Lower leg skin (tissue), 3 donors: ENCODE data around the gene CTPS1.

Experiments
- POLR2A ChIP-seq, 2 donors: fragments of 450-650 bp; IDR thresholded peaks; one replicate each; pipeline ENCODE4 v1.6.1; 2016 to 2017; ENCODE audit warnings: antibody characterized with exemption in 2 of 2, mild to moderate bottlenecking in 1 of 2, moderate library complexity in 1 of 2
- TF ChIP-seq, protein P1 (sequence below), 3 donors: fragments of 450-650 bp; IDR thresholded peaks; one replicate each; pipeline ENCODE4 v1.5.1; 2016; ENCODE audit warnings: antibody characterized with exemption in 3 of 3, mild to moderate bottlenecking in 3 of 3, moderate library complexity in 2 of 3

DNA sequence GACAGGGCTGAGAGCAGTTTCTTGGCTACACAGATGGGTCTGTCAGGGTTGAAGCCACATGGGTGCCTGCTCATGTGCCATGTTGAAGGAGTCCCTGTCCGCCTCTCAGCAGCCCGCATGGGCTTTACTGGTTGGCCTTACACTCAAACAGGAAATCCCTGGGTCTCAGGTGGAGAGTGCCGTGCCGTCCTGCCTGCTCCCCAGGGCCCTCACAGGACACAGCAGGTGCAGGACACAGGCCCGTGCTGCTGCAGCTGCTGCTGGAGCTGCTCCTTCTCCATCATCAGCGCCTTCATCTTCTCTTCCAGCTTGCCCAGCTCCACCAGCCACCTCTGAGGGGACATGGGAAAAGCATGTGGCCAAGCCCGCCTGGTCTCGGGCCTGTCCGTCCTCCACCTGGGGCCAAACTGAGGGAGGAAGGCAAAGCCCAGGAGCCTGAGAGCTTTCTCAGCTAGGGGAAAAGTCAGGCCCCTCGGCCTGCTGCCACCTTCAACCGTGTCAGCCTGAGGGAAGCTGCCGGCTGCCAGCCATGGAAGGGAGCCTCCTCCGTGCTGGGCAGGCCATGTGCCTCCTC is 36.5 kb downstream of the CTPS1 start:
- TF ChIP-seq POLR2A (IDR thresholded peaks at IDR 0.05) = no peak
- TF ChIP-seq, protein P1, sequence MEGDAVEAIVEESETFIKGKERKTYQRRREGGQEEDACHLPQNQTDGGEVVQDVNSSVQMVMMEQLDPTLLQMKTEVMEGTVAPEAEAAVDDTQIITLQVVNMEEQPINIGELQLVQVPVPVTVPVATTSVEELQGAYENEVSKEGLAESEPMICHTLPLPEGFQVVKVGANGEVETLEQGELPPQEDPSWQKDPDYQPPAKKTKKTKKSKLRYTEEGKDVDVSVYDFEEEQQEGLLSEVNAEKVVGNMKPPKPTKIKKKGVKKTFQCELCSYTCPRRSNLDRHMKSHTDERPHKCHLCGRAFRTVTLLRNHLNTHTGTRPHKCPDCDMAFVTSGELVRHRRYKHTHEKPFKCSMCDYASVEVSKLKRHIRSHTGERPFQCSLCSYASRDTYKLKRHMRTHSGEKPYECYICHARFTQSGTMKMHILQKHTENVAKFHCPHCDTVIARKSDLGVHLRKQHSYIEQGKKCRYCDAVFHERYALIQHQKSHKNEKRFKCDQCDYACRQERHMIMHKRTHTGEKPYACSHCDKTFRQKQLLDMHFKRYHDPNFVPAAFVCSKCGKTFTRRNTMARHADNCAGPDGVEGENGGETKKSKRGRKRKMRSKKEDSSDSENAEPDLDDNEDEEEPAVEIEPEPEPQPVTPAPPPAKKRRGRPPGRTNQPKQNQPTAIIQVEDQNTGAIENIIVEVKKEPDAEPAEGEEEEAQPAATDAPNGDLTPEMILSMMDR (IDR thresholded peaks at IDR 0.05) = no peak
